ENCODE results near the gene CR1. TPM values are rescaled to one million over a fixed set of nuclear protein-coding genes. Genes with fewer than 3 reads are reported as not detected.
"Not testable (repeated sequence)": the region's sequence is repeated elsewhere in the genome, so short reads cannot be mapped to it uniquely, and the experiment has no call there.

Gene CR1
- total RNA-seq, 1 experiment from 2014 or later: not detected

GRCh38 chr1:207525239-207525638 lies 29.3 kb downstream of the CR1 start:
- ATAC-seq; BruUV-seq (replicated peaks); POLR2A ChIA-PET: not testable (repeated sequence)

GRCh38 chr1:207528401-207528800 lies 32.4 kb downstream of the CR1 start:
- H3K9me3 ChIP-seq (ENCODE audit: control insufficient read depth, insufficient read depth, low read depth, low read length); POLR2A ChIA-PET; in situ Hi-C loops (cut with HindIII; ENCODE audit: low pct_unique_long_range_greater_than_20kb, low sequenced_read_pairs); H3K27ac ChIP-seq (ENCODE audit: low read length); CTCF ChIA-PET; H3K4me1 ChIP-seq (ENCODE audit: control insufficient read depth, insufficient read depth, low read length); intact Hi-C loops (cut with micrococcal nuclease; ENCODE audit: unreplicated experiment); H3K4me3 ChIP-seq (ENCODE audit: low read depth in 2 of 2, low read length in 2 of 2); DNase-seq (ENCODE audit: low read depth, low spot score); BruUV-seq (replicated peaks); H3K27me3 ChIP-seq (ENCODE audit: control insufficient read depth, insufficient read depth, low read length); H3K36me3 ChIP-seq (ENCODE audit: control insufficient read depth, insufficient read depth, low read length): not testable (repeated sequence)
- ATAC-seq: peak; percentile 80

More at GRCh38 chr1:207525239-207525638, 29.3 kb downstream of the CR1 start:
- DNase-seq (ENCODE audit: low read depth, low spot score); H3K4me3 ChIP-seq (ENCODE audit: low read depth in 2 of 2, low read length in 2 of 2); H3K9me3 ChIP-seq (ENCODE audit: control insufficient read depth, insufficient read depth, low read depth, low read length); H3K27ac ChIP-seq (ENCODE audit: low read length); intact Hi-C loops (cut with micrococcal nuclease; ENCODE audit: unreplicated experiment); H3K4me1 ChIP-seq (ENCODE audit: control insufficient read depth, insufficient read depth, low read length); CTCF ChIA-PET; H3K27me3 ChIP-seq (ENCODE audit: control insufficient read depth, insufficient read depth, low read length); in situ Hi-C loops (cut with HindIII; ENCODE audit: low pct_unique_long_range_greater_than_20kb, low sequenced_read_pairs); H3K36me3 ChIP-seq (ENCODE audit: control insufficient read depth, insufficient read depth, low read length): not testable (repeated sequence)

GRCh38 chr1:207536263-207536662 lies 40.3 kb downstream of the CR1 start:
- in situ Hi-C loops (cut with HindIII; ENCODE audit: low pct_unique_long_range_greater_than_20kb, low sequenced_read_pairs); CTCF ChIA-PET: not testable (repeated sequence)

GRCh38 chr1:207546677-207547357 lies 50.9 kb downstream of the CR1 start:
- H3K9me3 ChIP-seq (ENCODE audit: control insufficient read depth, insufficient read depth, low read depth, low read length); intact Hi-C loops (cut with micrococcal nuclease; ENCODE audit: unreplicated experiment); H3K4me3 ChIP-seq (ENCODE audit: low read depth in 2 of 2, low read length in 2 of 2); BruUV-seq (replicated peaks); POLR2A ChIA-PET; in situ Hi-C loops (cut with HindIII; ENCODE audit: low pct_unique_long_range_greater_than_20kb, low sequenced_read_pairs); DNase-seq (ENCODE audit: low read depth, low spot score); H3K4me1 ChIP-seq (ENCODE audit: control insufficient read depth, insufficient read depth, low read length); CTCF ChIA-PET; H3K27ac ChIP-seq (ENCODE audit: low read length); H3K27me3 ChIP-seq (ENCODE audit: control insufficient read depth, insufficient read depth, low read length); H3K36me3 ChIP-seq (ENCODE audit: control insufficient read depth, insufficient read depth, low read length): not testable (repeated sequence)
- peak; percentile 84; the same call in 1 of the 2 replicates for ATAC-seq

More at GRCh38 chr1:207536263-207536662, 40.3 kb downstream of the CR1 start:
- H3K9me3 ChIP-seq (ENCODE audit: control insufficient read depth, insufficient read depth, low read depth, low read length); H3K27ac ChIP-seq (ENCODE audit: low read length); DNase-seq (ENCODE audit: low read depth, low spot score); H3K4me1 ChIP-seq (ENCODE audit: control insufficient read depth, insufficient read depth, low read length); intact Hi-C loops (cut with micrococcal nuclease; ENCODE audit: unreplicated experiment); POLR2A ChIA-PET; H3K27me3 ChIP-seq (ENCODE audit: control insufficient read depth, insufficient read depth, low read length); H3K4me3 ChIP-seq (ENCODE audit: low read depth in 2 of 2, low read length in 2 of 2); H3K36me3 ChIP-seq (ENCODE audit: control insufficient read depth, insufficient read depth, low read length); BruUV-seq (replicated peaks); ATAC-seq: not testable (repeated sequence)

GRCh38 chr1:207554823-207555222 lies 58.9 kb downstream of the CR1 start:
- CTCF ChIA-PET; intact Hi-C loops (cut with micrococcal nuclease; ENCODE audit: unreplicated experiment); ATAC-seq; in situ Hi-C loops (cut with HindIII; ENCODE audit: low pct_unique_long_range_greater_than_20kb, low sequenced_read_pairs); H3K27ac ChIP-seq (ENCODE audit: low read length); POLR2A ChIA-PET; DNase-seq (ENCODE audit: low read depth, low spot score); H3K36me3 ChIP-seq (ENCODE audit: control insufficient read depth, insufficient read depth, low read length); H3K4me1 ChIP-seq (ENCODE audit: control insufficient read depth, insufficient read depth, low read length); H3K27me3 ChIP-seq (ENCODE audit: control insufficient read depth, insufficient read depth, low read length); H3K4me3 ChIP-seq (ENCODE audit: low read depth in 2 of 2, low read length in 2 of 2); H3K9me3 ChIP-seq (ENCODE audit: control insufficient read depth, insufficient read depth, low read depth, low read length); BruUV-seq (replicated peaks): not testable (repeated sequence)
